HG03520 (cell line): ENCODE measurements around the gene GNLY.
A peak's percentile ranks its signal among the peaks of the same experiment; 100 is the strongest.

Source experiments
- ATAC-seq: cut with Tn5 transposase; IDR thresholded peaks from one replicate; pipeline ENCODE4 v1.9.1; 2021; ENCODE audit warnings: mild to moderate bottlenecking, moderate library complexity; ENCODE audit not compliant: unreplicated experiment

GNLY gene

DNA sequence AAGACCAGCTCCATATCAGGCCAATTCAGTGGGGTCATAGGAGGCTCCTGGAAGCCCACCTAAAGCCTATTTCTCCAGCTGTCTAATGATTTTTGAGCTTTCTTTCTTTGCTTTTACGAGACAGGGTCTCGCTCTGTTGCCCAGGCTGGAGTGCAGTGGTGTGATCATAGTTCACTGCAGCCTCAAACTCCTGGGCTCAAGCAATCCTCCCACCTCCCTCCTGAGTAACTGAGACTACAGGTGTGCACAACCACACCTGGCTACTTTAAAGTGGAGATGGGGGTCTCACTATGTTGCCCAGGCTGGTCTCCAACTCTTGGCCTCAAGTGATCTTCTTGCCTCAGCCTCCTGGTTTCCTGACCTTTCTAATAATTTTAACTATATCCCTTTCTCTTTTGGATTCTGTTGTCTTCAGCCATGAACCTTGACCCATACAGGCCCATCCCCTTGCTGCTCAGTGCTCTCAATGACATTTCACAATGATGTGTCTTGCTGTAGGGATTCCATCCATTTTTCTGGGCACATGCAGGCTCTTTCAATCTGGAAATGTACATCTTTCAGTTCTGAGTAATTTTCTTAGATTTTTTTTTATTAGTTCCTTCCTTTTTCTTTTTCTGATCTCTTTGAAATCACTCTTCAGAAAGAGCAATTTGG lies 29.7 kb downstream of the GNLY start:
- ATAC-seq: no peak

DNA sequence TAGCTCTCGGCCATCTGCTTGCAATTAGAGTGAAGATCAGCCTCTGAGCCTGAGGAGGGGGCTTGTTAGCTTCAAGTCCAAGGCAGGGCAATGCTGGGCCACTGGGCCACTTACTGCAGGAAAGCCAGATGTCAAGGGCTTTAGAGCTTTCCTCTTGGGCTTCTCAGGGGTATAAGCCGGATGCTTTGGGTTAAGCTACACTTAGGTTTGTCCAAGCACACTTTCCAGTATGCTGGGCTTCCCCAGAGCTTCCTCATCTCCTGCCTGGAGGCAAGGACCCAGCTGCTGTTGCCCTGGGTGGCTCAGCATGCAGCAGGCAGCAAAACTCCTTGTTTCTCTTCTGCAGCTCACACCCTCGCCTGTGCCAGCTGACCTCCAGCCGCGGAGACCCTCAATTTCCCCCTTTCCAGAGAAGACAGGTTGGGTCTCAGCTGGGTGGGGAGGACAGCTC lies 30.6 kb downstream of the GNLY start:
- ATAC-seq: no peak

DNA sequence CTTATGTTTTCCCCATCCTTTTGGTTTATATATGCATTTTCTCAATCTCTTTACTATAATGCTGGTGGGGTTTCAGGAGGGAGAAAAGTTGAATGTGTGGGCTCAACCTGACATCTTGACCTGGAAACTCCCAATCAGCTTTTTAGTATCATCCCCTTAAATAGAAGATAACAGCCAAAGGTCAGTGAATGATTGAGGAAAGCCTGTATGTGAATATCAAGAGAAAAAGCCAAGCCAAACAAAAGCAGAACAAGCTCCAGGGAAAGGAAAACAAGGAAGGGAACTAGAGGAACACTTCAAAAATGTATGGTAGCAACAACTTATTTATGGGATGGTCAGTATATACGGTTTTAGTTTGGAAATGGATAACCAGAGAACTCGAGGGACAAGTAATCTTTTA lies 31.3 kb downstream of the GNLY start:
- no peak for ATAC-seq

DNA sequence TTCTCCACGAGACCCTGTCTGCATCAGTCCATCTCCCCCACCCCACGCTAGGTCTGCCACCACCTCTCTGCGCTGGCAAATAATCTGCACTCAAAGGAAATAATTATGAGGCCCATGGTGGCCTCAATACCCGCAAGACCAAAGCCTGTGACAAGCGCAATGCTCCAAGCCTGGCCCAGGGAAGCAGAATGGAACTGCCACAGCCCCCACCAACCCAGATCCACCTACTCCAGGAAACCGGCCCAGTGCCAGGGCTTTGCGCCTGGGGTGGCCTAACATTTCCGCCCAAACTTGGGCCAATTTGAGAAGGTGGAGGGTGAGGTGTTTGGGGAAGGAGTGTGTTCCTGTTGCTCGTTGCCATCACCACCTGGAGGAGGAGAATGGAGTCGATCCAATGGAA lies 33.6 kb downstream of the GNLY start:
- ATAC-seq: no peak

DNA sequence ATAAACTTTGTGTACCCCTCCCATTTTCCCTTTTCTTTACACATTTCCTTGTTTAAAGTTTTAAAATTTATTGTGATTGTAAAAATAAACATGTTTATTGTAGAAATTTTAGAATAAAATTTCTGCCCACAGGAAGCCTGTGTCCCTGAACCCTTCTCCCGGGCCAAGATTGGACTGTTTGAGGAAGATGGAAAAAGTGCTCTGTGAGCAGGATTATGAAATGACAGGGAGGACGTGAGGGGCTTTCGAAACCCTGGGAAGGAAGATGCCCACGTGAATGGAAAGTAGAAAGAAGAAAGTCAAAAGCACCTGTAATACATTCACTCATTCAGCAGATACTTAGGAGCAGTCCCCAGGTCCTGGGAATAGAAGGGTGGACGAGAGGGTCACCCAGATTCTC lies 34.2 kb downstream of the GNLY start:
- no peak for ATAC-seq

DNA sequence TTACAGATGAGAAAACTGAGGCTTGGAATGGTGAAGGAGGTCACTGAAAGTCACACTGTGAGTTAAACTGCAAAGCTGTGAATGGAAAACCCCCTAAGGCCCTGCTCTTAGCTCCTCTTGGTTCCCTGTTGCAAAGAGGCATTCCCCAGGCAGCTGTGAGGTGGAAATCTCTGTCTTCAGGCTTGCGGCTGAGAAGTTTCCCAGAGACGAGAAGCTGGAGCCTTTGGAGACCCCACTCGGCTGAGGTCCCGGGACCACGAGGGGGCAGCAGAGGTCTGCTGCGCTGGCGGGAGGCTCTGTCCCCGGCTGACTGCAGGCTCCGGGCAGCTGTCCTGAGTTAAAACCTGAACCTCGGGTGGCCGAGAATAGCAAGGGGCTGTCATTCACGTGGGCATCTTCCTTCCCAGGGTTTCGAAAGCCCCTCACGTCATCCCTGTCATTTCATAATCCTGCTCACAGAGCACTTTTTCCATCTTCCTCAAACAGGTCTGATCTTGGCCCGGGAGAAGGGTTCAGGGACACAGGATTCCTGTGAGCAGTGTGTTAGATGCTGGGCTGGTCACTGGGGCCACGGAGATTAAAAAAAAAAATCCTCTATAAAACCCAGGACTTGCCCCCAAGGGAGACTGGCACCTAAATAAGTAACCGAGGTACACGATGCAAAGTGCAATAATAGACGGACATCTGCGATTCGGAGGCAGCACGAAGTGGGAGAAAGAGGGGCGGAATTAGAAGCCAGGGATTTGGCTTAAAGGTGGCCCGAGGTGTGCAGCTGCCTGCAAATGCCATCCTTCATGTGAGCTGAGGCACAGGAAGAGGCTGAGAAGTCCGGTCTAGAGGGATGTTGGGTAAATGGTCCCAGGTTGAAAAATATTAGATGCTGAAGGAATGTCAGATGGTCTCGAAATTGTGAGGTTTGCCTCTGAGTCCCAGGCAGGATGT lies 35.0 kb downstream of the GNLY start:
- ATAC-seq: peak; percentile 68

DNA sequence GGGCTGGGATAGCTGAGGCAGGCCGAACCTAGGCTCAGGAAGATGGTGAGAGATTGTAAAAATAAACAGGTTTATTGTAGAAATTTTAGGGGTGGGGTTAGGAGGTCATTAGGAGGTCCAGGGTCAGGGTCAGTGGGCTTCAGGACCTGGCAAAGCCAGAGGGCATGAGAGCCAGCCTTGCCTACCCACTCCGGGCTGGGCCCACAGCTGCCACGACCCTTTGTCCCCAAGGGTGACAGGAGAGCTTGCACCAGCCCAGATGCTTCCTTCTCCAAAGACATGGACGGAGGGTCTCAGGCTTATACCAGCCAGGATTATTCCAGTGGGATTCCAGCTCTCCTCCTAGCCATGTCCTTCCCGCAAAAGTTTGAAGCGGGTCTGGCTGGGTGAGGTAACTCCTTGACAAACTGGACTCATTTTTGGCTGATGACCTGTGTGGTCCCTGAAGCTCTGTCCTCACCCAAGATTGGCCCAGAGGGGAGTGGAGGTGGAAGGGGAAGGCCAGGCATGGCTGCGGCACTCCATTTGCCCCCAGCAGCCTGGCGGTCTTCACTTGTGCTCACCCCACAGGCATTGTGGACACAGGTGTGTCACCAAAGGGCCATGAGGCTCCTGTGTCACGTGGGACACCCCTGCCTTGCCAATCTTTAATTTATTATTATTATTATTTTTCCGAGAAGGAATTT lies 35.8 kb downstream of the GNLY start:
- ATAC-seq: no peak

- ATAC-seq: no peak
Observed at GRCh38 chr2:85730686-85731230, 36.6 kb downstream of the GNLY start.

GRCh38 chr2:85731606-85732005 lies 37.4 kb downstream of the GNLY start:
- no peak for ATAC-seq

GRCh38 chr2:85732467-85733120 lies 38.4 kb downstream of the GNLY start:
- no peak for ATAC-seq

DNA sequence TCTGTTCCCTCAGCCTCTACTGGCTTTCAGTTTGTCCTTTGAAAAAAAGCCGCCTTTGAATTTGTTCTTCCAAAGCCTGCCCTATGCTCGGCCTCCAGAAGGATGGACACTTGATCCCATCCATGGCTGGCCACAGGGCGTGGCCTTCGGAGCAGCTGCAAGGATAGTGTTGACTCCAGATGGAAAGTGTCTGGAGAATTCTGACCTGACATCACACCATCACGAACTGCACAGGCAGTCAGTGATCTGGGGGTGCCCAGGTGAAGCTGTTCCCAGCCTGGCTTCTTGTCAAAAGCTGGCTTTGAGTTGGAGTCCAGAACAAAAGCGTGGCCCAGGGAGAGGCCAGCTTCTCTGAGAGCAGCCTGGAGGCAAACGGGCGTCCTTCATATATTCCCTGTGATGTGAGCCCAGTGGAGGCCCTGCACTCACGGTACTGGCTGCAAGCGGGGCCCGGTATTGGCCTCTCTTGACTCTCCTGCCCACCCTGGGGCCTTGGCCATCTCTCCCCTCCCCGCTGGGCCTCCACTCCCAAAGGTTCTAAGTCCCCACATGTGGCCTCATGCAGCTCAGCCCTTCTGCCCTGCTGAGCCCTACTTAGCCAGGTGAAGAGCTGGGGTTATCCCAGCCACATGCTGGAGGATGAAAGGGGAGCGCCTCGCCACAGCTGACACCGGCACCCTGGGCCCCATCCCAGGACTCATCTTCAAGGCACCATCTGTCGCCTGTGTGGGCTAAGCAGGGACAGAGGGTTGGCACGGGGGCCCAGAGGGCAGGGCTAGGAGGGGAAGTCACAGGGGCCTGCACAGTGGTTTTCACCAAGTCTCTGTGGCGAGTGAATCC lies 39.2 kb downstream of the GNLY start:
- no peak for ATAC-seq

DNA sequence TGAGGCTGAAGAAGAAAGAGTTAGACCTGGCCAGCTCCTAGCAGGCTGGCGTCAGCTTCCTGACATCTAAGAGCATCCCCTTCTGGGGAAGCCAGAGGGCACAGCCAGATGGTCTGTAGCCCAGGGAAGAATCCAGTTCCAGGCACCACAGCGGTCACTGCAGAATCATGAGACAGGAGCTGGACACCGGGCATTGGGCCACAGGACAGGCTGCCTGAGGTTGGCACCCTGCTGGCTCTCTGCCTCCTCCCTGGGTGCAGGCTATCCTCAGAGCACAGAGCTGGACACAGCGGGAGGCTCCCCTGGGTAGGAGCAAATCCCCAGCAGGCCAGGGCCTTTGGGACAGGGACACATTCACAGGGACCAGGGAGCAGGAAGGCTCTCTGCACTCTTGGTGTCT lies 39.9 kb downstream of the GNLY start:
- no peak for ATAC-seq

DNA sequence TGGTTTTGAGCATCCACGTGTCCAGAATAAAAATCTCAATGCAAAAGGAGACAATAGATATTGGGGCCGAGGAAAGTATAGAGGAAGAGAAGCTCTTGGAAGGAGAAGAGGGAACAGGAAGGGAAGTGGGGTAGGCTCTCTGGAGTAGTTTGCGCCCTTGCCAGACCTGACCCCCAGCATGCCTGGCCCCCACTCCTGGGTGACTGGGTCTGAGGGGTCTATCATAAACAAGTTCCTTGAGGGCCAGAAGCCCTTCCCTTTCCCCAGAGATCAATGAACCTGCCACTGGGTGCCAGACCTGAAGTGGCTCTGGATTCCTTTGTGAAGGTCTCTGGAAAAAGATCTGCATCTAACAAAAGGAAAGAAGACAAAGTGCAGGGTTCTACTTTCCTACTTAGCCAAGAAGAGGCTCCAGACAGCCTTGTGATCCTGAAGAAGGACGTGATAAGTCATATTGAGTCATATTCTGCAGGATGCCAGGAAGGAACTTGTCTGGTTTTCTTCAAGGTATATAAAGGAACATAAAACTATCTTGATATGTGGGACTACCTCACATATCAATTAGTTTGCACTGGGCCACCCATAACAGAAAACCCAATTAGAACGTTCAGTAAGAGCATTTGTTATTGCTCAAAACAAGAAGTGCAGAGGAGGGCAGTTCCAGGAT lies 40.9 kb downstream of the GNLY start:
- ATAC-seq: no peak

DNA sequence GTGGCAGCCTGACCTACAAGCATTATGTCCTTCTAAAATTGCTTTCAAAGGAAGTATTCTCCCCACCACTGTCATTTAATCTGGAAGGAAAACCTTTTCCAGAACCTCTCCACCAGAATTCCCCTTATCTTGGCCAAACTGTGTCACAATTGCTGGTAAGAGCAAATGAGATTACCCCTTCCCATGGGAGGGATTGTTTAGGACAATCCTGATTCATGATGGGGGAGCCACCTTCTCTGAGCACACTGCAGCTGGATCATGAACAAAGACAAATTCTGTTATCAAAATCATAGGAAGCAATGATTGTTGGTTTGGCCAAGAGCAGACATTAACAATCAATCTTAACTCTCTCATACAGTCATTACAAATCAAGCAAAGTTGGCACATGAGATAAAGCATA lies 41.5 kb downstream of the GNLY start:
- ATAC-seq: no peak

DNA sequence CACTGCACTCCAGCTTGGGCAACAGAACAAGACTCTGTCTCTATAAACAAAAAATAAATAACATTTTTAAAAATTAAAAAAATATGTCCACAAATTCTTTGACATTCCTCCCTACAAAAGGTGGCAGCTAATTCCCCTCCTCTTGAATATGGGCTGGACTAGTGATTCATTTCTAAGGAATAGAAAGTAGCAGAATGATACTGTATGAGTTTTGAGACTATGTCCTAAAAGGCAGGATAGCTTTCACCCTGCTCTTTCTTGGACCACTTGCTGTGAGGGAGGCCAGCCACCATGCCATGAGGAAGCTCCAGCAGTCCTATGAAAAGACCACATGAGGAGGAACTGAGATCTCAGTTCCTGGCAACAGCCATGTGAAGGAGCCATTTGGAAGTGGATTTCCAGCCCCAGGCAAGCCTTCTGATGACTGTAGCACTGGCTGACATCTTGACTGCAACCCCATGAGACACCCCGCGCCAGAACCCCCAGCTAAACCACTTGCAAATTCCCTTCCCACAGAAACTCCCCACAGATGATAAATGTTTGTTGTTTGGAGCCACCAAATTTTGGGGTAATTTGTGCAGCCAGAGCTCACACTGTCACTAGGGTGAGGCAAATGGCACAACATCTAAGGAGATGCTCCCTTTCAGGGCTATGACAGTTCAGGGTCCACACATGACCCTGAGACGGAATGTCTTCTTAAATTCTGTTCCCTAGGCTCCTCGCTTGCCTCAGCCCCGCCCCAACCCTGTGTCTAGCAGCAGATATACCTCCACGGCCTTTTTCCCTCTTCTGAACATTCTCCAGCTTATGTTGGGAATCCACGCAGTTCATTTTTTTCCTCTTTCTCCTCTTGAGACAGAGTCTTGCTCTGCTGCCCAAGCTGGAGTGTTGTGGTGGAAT lies 42.5 kb downstream of the GNLY start:
- ATAC-seq: no peak

DNA sequence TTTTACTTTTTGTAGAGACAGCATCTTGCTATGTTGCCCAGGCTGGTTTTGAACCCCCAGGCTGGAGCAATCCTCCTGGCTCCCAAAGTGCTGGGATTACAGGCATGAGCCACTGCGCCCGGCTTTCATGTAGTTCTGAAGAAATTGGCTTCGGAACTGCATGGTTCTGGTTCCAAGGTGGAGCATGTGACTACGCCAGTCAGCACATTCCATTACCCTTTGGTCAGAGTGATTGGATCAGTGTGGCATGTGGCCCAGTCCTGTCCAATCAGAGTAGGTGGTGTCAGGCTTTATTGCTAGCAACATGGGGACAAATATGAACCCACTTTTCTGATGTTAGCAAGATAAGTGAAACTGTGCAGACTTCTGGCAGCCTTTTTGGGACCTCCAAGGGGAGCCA lies 43.3 kb downstream of the GNLY start:
- no peak for ATAC-seq

GRCh38 chr2:85737961-85738360 lies 43.8 kb downstream of the GNLY start:
- no peak for ATAC-seq

DNA sequence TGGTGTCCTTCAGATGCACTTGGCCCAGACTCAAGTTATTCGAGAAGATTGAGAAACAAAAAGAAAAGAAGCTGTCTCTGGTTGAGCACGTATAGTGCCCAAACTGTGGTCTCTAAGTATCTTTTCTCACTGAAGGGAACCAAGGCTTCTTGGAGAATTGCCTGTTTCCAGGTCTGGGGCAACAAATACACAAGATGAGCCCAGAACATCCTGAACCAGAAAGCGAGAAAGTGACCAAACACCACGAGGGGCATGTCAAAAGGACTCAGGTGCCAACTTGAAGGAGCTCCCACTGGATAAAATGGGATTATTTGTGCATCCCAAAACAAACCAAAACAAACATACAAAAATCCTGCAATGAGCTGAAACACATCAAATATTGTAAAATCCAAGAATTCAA lies 46.0 kb downstream of the GNLY start:
- ATAC-seq: no peak
